Hematopoietic multipotent progenitor cell treated with erythropoietin and hydrocortisone succinate and interleukin-3 and kit ligand, for 15 days (in vitro differentiated cells): ENCODE measurements around the gene SLC1A2.

Experiments
- DNase-seq: peaks from one replicate; pipeline ENCODE4 v3.0.0-alpha.2; 2015; ENCODE audit warnings: low spot score

SLC1A2 gene

GRCh38 chr11:35302398-35302797 lies 117.0 kb downstream of the SLC1A2 start:
- no peak for DNase-seq

- no peak for DNase-seq
These were observed 121.0 kb downstream of the SLC1A2 start for GRCh38 chr11:35298369-35298768.

- DNase-seq = no peak
These were observed 123.6 kb downstream of the SLC1A2 start for GRCh38 chr11:35295751-35296150.

- DNase-seq = no peak
These were observed 125.7 kb downstream of the SLC1A2 start for GRCh38 chr11:35293699-35294098.

GRCh38 chr11:35293035-35293434 lies 126.3 kb downstream of the SLC1A2 start:
- DNase-seq = no peak

GRCh38 chr11:35292279-35292678 lies 127.1 kb downstream of the SLC1A2 start:
- DNase-seq = no peak

GRCh38 chr11:35290876-35291275 lies 128.5 kb downstream of the SLC1A2 start:
- no peak for DNase-seq

- no peak for DNase-seq
These were observed 129.5 kb downstream of the SLC1A2 start for GRCh38 chr11:35289821-35290220.

- DNase-seq = no peak
These were observed 130.4 kb downstream of the SLC1A2 start for GRCh38 chr11:35288817-35289541.

- DNase-seq = no peak
These were observed 131.0 kb downstream of the SLC1A2 start for GRCh38 chr11:35288309-35288708.

GRCh38 chr11:35287344-35287890 lies 131.9 kb downstream of the SLC1A2 start:
- DNase-seq = no peak

- no peak for DNase-seq
These were observed 133.2 kb downstream of the SLC1A2 start for GRCh38 chr11:35286126-35286525.

- DNase-seq = no peak
These were observed 133.9 kb downstream of the SLC1A2 start for GRCh38 chr11:35285471-35285870.

- no peak for DNase-seq
These were observed 137.0 kb downstream of the SLC1A2 start for GRCh38 chr11:35282221-35282882.

GRCh38 chr11:35281169-35281688 lies 138.1 kb downstream of the SLC1A2 start:
- no peak for DNase-seq

GRCh38 chr11:35280727-35281126 lies 138.6 kb downstream of the SLC1A2 start:
- no peak for DNase-seq

GRCh38 chr11:35277827-35278226 lies 141.5 kb downstream of the SLC1A2 start:
- no peak for DNase-seq

GRCh38 chr11:35276396-35277145 lies 142.8 kb downstream of the SLC1A2 start:
- DNase-seq = no peak

- no peak for DNase-seq
These were observed 143.6 kb downstream of the SLC1A2 start for GRCh38 chr11:35275786-35276170.

- DNase-seq = no peak
These were observed 144.2 kb downstream of the SLC1A2 start for GRCh38 chr11:35274909-35275785.

- DNase-seq = no peak
These were observed 146.9 kb downstream of the SLC1A2 start for GRCh38 chr11:35272391-35272902.
